CD4-positive, alpha-beta T cell treated with Interleukin-1 beta for 1 hour (primary cell): ENCODE measurements around the gene COBL.
"Not testable (repeated sequence)": the region's sequence is repeated elsewhere in the genome, so short reads cannot be mapped to it uniquely, and the experiment has no call there.

Experiments used
- DNase-seq, 2 donors: peaks; one replicate each; pipeline ENCODE4 v3.0.0-alpha.2; 2020 to 2022

Gene COBL

GRCh38 chr7:51228386-51228958 is 88.1 kb downstream of the COBL start:
- no peak for DNase-seq

DNA sequence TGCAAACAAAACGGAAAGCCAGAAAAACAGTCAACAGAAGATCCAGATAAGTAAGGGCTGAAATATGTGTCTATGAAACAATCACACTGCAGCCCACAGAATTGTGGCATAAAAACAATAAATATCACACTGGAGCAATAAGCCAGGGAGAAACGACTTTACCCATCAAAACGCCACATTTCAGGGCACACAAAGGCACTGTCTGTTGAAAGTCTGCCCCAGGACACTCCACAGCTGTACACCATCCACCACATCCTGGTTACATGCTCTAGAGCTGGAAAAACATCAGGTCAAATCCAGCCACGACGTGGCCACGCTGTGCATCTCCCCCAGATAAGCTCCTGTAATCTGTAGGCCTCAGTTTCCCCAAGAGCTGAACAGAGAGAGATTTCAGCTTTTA is 88.7 kb downstream of the COBL start:
- no peak for DNase-seq

- DNase-seq, result no peak
These were observed 89.6 kb downstream of the COBL start for GRCh38 chr7:51226916-51227535.

DNA sequence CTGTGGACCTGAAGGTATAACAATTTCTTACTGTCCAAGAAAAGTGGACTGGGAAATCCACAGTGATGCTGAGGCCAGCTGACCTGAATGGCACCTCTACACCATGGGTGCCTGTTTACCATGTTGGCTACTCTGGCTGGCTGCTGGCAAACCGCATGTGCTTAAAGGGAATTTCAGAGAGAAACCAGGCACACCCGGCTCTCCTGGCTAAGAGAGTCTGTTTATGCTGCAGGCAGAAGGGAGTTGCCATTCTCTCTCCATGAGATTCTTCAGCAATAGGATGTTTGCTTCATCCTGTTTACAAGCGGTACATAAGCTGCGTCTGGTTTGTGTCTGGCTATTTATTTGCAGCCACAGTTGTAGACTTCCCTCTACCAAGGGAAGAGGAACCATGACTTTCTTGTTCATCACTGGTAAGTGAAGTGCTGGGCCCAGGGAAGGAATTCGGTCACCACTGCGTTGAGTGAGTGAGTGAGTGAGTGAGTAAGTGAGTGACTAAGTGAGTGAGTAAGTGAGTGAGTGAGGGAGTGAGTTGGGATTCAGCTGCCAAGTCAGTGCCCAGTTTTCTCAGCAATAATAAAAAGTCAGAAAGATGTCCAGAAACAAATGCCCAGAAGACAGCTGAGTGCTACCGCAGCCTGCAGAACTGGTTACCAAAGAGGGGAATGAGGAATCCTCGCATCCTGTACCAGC is 90.4 kb downstream of the COBL start:
- DNase-seq, result no peak

GRCh38 chr7:51224811-51225595 is 91.6 kb downstream of the COBL start:
- DNase-seq, result no peak

- DNase-seq, result no peak
These were observed 93.1 kb downstream of the COBL start for GRCh38 chr7:51223505-51223904.

GRCh38 chr7:51222916-51223315 is 93.7 kb downstream of the COBL start:
- DNase-seq, result no peak

GRCh38 chr7:51220226-51220625 is 96.4 kb downstream of the COBL start:
- no peak for DNase-seq

DNA sequence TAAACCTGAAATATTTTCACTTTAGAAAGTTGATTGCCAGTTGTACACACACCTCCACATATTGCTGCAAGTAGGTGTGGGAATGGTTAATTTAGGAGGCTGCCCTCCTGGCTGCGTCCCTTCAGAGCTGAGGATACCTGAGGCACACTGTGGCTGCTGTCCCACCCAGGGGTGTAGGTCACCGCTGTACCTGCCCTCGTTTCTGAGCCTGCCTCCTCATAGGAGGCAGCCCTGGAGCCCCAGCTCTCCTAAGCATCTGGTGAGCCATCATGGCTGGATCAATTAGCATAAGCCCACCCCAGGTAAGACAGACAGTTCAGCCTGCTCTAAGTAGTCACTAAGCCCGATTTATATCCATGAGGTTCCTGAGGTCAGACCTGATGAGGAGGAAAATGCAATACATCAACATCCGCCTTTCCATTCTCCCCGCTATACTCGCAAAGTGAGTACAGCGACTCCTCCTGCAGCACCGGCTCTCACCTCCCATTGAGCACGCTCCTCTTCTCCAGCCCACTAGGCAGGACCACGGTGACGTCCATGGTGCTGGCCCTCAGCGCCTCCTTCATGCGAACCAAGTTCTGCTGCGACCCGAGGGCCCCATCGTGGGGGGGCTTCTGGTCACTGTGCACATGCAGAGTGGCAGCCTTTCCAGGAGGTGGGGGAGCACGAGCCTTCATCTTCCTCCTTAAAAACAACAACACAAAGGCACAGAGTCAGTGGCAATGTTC is 97.2 kb downstream of the COBL start:
- DNase-seq, result no peak

- no peak for DNase-seq
These were observed 98.8 kb downstream of the COBL start for GRCh38 chr7:51217804-51218203.

DNA sequence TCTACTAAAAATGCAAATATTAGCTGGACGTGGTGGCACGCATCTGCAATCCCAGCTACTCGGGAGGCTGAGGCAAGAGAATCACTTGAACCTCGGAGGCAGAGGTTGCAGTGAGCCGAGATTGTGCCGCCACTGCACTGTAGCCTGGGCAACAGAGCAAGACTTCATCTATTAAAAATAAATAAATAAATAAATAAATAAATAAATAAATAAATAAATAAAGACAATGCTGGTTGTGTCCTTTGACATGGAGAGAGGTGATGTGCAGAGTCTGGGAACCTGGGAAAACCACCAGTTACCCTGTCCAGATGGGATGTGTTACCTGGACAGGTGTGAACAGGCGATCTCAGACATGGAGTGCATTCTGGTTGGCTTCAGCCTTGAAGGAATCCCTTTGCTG is 102.5 kb downstream of the COBL start:
- DNase-seq, result no peak

GRCh38 chr7:51213618-51214017 is 103.0 kb downstream of the COBL start:
- no peak for DNase-seq

- no peak for DNase-seq
These were observed 105.8 kb downstream of the COBL start for GRCh38 chr7:51210766-51211165.

DNA sequence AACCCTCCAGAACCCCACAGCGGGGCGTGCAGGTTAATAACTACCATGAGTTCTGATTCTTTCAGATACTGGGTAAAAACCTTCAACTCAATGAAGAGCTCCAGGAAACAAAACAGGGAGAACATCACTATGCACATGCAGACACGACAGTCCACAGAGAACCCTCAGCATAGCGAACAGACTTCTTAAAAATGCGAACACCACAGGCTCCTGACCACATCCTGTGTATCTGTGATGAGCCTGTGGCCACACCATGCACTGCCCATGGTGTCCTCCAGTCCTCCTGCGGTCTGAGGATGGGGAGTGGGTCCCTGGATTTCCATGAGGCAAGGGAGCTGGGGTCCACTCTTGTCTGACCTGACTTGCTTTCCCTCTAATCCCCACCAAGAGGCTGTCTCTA is 107.2 kb downstream of the COBL start:
- no peak for DNase-seq

DNA sequence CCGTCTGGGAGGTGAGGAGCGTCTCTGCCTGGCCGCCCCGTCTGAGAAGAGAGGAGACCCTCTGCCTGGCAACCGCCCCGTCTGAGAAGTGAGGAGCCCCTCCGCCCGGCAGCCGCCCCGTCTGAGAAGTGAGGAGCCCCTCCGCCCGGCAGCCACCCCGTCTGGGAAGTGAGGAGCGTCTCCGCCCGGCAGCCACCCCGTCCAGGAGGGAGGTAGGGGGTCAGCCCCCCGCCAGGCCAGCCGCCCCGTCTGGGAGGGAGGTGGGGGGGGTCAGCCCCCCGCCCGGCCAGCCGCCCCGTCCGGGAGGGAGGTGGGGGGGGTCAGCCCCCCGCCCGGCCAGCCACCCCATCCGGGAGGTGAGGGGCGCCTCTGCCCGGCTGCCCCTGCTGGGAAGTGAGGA is 108.5 kb downstream of the COBL start:
- DNase-seq, result not testable (repeated sequence)

- DNase-seq, result no peak
These were observed 118.0 kb downstream of the COBL start for GRCh38 chr7:51198654-51199053.

DNA sequence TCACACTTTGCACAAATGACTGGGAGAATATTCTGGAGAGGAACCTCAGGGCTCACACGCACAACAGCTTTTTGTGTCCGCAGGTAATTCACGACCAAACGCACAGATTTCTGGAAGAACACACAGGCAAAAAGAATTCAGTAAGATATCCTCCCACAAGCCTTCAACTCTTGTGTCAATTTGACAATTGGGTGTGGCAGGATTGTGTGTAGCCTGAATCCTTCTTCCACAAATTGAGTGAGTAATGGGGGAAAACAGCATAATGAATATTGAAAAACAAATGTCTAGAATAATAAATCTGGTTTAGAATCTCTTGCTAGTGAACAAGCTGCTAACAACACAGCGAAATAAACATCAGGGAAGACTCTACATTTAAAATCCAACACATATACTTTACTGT is 125.6 kb downstream of the COBL start:
- DNase-seq, result no peak

DNA sequence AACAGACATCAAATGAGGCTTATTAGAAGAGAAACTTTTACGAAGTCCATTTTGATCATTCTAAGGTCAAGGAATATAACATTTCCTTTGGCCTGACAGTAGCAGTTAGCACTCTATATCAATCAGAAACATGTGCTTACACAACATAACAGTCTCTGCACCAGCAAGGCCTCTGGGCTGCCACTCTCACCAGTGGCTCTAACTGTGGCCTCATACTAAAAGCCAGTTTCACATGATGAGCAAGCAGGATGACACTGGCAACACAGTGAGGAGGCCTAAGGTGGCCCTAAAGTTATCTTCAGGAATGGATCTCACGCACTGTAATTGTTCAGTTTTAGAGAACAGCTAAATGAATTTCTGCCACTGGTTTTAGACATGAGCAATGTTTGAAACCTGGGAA is 126.8 kb downstream of the COBL start:
- DNase-seq, result no peak

DNA sequence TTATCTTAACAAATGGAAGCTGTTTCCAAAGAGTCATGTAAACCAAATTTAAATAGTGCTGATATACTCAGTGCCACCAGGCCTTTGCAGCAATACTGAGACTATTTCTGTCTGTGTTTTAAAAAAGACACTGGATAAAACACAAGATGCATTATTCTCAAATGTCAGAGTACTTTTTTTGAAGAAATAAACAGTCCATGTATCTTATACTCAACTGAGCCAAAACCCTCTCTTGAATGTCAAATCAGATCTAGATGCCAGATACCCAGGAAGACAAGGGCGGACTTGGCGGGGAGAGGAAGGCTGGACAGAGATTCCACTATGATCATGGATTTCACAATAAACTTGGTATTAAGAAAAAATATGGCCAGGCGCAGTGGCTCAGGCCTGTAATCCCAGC is 127.6 kb downstream of the COBL start:
- DNase-seq, result no peak

DNA sequence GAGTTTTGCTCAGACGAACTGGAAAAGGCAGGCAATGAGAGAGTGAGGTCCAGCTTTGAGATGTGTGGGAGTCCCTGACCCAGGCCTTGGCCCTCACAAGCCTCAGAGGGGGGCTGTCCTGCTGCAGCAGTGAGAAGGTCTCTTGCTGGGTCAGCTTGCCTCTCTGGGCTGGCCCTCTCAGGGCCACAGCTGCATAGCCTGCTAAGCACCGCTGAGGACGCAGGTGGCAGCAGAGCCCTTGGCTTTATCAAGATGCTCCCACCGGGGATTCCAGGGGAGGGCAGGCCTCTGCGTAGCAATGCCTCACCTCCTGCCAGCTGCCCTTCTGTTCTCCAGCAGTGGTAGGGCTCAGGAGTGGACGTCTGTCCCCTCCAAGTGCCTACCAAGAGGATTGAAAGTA is 128.7 kb downstream of the COBL start:
- no peak for DNase-seq

DNA sequence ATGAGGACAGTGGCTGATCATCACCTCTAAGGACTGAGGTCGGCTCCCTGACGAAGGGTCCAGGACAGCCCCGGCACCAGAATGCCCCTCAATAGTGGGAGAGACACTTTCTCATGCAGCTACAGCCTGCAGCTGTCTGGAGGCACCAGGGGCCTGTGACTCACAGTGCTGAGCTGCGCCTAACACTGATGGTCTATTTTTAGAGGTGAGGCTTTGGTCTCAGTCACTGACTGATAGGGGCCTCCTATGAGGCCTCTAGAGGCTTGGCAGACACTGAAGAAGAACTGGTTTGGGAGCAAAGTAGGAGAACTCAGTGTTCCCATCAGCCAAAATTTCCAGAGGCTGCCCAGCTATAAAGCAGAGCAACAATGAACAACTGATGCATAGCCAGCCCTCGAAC is 130.1 kb downstream of the COBL start:
- DNase-seq, result no peak

DNA sequence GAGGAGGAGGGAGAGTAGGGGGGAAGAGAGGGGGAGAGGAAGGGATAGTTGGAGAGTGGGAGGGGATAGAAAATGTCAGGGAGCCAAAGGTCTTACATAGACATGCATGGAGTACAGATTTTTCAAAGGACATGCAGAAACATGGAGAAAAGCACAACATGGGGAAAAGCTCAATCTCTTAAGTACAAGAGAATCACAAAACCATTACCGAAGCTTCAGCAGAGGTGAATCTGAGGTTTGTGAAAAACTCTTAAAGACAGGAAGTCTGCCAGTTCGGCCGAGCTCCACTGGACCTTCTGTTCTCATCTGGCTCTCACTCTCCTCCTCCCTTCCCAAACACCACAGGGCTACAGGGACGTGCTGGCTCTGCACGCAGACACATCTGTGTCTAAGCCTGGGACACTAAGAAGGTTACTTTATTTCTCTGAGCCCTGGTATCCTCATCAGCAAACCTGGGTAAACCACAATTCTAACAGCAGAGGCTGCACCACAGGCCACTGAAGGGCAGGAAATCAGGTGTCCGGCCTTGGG is 133.9 kb downstream of the COBL start:
- no peak for DNase-seq

DNA sequence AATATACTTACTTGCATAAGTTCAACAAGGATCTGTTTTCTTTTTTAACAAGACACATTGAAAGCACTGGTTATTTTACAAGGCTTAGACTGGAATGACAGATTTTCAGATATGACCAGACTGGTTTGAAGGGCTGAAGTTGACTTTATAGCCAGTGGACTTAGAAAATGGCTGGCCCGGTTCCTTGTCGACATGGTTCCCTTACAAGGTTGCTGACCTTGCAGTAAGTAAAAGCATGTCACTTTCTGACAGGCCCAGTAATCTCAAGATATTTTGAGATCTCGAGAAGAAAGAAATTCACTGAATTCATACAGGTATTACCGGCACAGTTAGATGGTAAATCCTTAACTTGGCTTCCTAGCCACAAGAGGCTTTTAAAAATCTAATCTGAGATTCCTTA is 136.5 kb downstream of the COBL start:
- DNase-seq, result no peak
